Measurements from ENCODE around the gene PSIP1. TPM values are rescaled to one million over a fixed set of nuclear protein-coding genes. Genes with fewer than 3 reads are reported as not detected.

PSIP1 gene
- total and polyA plus RNA-seq, 2 of the 4 experiments (the other 2 are of a cell fraction): 21.8 to 27.2 TPM

GRCh38 chr9:15423231-15423985 lies 87.4 kb downstream of the PSIP1 start (continued):
- TF ChIP-seq USF2 (IDR thresholded peaks at IDR 0.05; ENCODE audit: low read depth, low read length) (no peak), BHLHE40 (IDR thresholded peaks at IDR 0.05; ENCODE audit: low read depth, low read length) (no peak), POLR2A (IDR thresholded peaks at IDR 0.05; ENCODE audit: low read depth, low read length) (no peak)
